Activated naive CD4-positive, alpha-beta T cell treated with Interleukin-2 at 50 U/mL for 16 hours (primary cell): ENCODE measurements around the gene RFX3.
"Not testable (repeated sequence)": the region's sequence is repeated elsewhere in the genome, so short reads cannot be mapped to it uniquely, and the experiment has no call there.

Source experiments
- DNase-seq: peaks from one replicate; pipeline ENCODE4 v3.0.0-alpha.2; 2020

The RFX3 gene

DNA sequence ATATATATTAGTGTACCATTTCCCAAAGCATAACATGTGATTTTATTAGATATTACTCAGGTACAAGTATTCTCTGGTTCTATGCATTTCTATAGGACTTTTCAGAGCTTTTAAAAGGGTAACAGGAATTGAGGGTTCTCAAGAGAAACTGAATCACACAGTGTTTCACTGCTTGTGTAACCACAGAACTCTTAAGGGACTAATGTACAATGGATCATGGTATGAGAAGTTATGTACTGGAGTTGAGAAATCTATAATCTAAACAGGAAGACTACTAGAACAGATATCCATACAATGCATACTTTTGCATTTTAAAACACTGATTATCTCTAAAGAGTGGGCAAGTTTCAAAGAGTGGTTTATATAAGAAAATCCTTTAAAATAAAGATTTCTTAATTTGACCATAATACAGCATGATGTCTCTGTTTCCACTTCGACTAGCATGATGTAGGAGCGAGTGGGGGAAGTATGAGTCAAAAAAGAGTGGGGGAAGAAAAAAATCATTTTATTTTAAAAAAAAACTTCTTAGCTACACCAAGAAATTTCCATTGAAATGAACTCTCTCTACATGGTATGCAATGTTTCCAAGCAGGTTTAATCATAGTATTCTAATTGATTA, 183.5 kb downstream of the RFX3 start:
- DNase-seq: no peak

DNA sequence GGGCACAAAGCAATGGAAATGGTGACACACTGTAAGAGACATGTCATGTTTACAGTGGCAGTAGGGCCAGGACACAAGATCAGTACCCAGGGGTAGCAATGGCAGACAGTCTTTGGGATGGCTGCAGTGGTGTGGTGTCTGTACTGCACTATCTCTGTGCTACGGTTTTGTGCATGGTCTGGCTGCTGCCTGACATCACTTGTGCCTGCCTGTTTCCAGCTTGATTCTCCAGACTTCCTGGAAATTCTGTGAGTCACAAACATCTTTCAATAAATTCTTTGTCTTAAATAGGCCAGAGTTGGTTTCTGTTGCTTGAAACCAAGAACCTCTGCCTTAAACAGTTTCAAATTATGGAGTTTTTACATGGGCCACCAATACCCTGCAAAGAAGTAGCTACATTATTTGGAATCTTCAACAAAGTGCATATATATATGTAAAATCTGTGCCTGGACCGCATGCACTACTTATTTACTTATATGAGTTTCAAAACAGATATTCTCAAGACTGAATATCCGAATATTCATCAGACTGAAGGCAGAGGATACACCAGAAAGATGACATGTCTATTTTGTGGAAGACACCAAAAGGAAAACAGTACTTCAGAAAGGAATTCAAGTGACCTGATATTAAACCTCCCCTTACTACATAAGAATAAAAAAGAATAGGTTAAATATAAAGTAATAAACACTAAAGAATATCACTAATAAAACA, 188.1 kb downstream of the RFX3 start:
- no peak for DNase-seq

DNA sequence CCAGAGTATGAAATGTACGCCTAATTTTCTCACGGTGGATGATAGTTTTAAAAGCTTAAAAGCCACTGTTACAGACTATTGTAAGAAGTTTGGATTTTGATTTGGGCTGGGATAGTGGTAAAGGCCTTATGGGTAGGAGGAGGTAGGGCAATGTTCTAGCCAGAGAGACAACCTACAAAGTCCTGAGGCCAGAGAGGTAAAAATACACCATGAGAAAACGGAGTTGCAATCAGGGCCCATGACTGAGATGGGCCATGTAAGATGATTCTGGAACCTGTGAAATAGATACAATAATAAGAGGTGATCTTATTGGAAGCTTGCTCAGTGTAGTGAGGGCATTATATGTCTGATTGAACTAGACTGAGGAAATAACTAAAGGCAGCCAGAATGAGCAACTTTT, 188.8 kb downstream of the RFX3 start:
- no peak for DNase-seq

DNA sequence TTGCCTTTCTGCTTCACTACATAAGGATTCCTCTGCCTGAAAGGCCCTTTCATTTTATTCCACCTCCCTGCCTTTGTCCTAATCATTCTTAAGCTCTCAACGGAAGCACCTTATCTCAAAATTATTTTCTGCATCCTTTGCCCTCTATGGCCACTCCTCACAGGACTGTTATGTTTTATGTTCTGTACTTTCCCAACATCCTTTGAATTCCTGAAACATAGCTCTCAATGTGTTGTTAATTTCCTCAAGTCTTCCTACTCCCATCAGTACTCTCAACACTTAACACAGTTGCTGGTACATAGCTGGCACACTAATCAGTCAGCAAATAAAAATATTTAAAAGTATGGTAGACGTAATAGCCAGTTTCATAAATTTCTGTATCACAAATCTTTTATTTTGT, 193.0 kb downstream of the RFX3 start:
- DNase-seq: no peak

DNA sequence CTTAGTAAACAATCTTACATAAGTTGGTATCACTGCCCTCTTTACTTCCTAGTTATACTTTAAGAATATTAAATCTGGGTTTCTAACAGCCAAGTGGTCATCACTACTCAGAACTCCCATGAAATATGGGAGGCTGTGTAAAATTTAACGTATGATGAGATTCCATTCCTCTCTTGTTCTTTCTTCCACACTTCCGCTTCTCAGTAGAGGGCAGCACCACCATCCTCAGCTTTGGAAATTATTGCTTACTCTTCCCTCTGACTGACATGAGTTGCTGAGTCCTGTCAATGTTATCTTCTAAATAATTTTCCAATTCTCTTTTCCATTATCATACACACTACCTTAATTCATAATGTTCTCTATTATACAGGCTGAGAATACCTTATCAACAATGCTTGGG, 194.0 kb downstream of the RFX3 start:
- no peak for DNase-seq

DNA sequence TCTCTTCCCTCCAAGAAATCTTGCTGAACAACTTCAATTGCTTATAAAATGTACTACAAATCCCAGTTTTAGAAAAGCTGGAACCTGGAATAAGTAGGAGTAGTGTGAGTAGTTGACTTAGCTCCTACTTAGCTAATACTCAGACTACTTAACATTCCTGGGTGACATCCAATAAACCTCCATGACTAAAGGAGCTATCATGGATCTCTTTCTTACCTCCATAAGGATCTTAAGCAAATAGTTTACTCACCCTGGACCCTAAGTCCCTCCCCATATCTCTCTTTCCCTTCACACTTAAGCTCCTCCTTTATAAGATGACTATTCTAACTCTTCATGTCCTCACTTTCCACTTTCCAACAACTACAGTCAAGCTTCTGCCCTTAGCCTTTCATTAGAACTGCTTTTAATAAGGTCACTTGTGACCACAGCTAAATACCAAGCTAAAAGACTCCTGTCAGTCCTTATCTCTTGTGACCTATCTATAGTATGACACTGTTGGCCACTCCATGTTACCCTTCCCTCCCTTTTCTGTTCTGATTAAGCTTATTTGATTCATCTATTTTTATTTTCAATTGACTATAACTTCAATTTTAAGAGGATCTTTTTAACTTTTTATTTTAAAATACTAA, 194.9 kb downstream of the RFX3 start:
- no peak for DNase-seq

DNA sequence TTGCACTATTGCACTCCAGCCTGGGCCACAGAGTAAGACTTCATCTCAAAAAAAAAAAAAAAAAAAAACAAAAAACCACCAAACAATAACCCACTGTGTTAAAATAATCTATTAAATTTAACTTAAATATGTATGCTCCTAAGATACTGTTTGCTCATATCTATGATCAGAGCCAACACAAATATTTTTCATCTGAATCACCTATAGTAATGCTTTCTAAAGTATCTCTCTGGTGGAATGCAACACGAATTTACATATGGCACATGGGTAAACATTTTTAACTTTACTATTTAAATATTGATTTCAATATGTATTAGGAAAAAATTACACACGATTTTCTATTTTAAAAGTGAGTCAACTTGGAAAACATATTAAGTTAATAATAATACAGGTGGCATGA, 196.4 kb downstream of the RFX3 start:
- DNase-seq: no peak

DNA sequence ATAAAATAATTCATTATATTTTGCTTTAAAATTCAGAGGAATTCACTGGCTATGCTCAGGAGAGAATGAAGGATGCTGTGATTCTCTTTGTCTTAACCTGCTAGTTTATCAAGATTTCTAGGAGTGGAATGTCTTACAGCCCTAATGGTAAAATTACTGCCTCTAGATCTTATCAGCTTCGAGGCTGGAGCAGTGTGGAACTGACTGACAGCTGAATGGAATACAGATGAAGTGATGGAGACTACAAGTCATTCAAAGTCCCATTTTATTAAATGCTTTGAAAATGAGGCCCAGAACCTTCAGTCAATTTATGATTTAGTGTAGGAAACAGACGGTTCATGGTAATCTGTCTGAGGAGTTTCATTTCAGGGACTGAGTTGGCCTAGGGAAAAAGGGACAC, 202.1 kb downstream of the RFX3 start:
- no peak for DNase-seq

DNA sequence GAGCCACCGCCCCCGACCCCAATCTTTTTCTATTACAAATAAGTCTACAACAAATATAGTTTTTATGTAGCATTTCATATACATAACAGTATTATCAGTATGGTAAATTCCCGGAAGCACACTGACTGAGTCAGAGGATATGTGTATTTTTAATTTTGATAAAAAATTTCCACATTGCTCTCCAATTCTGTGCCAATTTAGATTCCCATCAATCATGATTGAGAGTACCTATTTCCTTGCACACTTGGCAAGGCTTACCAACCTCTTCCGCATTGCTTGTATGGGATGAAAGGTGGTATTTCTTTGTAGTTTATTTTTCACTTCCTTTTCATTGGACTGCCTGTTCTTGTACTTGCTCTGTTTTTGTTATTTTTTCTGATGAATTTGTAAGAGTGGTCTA, 204.6 kb downstream of the RFX3 start:
- no peak for DNase-seq

DNA sequence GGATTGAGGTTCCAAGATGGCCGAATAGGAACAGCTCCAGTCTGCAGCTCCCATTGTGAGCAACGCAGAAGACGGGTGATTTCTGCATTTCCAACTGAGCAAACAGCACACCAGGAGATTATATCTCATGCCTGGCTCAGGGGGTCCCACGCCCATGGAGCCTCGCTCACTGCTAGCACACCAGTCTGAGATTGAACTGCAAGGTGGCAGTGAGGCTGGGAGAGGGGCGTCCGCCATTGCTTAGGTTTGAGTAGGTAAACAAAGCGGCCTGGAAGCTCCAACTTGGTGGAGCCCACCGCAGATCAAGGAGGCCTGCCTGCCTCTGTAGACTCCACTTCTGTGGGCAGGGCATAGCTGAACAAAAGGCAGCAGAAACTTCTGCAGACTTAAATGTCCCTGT, 213.2 kb downstream of the RFX3 start:
- not testable (repeated sequence) for DNase-seq

DNA sequence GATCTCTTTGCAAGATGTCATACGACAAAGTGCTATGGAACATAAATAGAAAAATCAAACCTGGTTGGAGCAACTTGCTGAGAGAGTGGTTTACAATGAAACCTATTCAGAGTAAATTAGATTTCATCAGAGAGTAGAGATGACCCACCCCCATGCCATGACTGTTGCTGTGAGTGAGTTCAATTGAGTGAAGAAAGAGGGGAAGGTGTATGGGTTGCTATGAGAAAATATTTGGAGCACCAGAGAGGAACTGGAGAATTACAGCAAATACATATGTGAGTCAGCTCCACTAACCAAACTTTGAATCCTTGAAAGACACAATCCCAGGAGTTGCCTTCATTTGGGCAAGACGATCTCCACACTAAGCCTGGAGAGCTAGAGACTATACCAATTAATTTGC, 217.2 kb downstream of the RFX3 start:
- DNase-seq: no peak

DNA sequence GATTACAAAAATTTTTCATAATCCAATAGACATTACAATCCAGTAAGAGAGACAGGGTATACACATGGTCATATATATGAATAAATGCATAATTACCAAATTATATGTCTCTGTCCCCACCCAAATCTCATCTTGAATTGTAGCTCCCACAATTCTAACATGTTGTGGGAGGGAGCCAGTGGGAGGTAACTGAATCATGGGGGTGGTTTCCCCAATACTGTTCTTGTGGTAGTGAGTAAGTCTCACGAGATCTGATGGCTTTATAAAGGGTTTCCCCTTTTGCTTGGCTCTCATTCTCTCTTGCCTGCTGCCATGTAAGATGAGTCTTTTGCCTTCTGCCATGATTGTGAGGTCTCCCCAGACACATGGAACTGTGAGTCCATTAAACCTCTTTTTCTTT, 221.4 kb downstream of the RFX3 start:
- peak; percentile 17 for DNase-seq

DNA sequence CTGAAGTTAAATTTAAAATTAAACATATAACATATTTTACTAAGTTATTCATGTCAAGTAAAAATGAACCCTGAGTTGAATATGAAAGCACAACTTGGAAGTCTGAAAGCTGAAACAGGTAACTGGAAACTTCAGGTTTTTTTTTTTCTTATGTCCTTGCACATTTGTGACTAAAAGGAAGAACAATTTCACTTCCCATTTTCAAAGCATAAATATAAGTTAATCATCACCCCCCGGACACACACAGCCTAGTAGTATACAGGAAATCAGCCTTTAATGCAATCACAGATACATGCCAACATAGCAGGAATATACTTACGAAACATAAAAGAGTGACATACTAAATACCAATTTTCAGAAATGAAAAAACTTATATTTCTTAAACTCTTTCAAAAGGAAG, 225.9 kb downstream of the RFX3 start:
- no peak for DNase-seq

DNA sequence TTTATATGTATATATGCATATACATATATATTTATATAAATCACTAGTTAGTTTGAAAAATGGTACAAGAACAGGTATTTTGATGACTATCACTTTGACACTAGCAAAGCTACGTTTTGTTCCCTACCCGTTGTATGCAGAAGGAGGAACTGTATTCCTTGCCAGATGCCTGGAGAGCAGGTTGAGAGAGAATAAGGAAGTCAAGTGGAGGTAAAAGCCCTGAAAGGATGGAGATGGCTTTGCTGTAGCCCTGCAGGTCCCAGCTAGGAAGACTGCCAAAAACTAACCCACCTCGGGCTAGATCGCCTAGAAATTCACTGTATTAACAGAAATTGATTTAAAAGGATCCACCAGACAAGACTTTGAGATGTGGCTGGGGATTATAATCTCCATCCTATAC, 229.3 kb downstream of the RFX3 start:
- no peak for DNase-seq

DNA sequence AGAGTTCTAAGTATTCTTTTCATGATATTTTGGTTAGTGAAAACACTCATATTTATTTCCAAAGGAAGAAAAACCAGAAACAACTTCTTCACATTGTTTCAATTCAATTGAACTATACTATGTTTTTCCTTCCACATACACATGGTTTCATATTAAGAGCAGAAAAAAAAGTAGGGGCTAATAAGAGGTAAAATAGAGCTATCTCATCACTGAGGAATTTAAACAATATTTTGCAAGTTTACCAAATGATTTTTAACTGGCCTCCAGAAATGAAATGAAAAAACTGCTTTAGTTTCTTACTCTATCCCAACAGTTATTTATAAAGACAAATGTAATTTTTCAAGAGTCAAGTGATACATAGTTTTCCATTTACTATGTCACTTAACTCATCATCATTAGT, 233.5 kb downstream of the RFX3 start:
- no peak for DNase-seq

DNA sequence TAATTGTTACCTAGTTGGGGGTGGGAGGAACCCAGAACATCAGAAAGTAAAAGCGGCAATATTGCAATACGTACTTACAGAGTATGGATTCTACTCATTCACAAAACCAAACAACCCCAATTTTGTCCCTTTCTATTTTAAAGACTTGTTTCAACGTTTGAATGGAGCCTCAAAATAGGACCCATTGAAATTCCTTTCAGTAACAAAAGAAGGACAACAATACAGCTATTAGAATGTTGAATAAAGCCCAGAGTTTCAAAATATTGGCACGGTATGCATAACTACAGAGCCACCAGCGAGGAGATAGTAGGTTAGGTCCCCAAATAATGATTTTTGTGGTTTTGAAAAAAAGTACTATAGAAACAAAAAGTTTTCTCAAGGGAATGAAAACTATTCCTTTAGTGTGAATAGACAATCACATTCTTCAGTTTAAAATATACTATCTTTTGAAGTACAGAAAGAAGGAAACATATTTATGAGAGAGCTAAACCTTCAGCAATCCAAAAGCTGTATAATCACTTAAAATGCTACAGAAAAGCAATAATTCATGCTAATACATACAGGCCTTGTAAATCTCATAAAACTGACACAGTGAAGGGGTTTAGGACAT, 235.5 kb downstream of the RFX3 start:
- DNase-seq: no peak

DNA sequence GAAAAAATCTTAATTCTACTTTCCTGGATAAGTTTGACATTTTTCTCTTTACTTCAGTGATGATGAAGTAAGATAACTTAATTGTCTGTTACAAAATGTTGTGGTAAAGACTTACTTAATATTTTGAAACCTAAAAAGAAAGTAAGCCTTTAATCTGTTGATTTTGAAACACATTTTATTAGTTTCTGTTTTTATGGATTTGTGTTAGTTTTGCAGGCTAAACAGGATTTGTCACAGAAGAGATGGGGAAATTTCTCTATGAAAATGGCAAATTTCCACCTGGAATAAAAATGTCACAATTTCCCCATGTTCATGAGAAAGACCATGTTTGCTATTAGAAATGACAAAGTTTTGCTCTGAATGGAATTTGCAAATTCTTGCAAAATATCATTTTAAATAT, 237.1 kb downstream of the RFX3 start:
- no peak for DNase-seq

DNA sequence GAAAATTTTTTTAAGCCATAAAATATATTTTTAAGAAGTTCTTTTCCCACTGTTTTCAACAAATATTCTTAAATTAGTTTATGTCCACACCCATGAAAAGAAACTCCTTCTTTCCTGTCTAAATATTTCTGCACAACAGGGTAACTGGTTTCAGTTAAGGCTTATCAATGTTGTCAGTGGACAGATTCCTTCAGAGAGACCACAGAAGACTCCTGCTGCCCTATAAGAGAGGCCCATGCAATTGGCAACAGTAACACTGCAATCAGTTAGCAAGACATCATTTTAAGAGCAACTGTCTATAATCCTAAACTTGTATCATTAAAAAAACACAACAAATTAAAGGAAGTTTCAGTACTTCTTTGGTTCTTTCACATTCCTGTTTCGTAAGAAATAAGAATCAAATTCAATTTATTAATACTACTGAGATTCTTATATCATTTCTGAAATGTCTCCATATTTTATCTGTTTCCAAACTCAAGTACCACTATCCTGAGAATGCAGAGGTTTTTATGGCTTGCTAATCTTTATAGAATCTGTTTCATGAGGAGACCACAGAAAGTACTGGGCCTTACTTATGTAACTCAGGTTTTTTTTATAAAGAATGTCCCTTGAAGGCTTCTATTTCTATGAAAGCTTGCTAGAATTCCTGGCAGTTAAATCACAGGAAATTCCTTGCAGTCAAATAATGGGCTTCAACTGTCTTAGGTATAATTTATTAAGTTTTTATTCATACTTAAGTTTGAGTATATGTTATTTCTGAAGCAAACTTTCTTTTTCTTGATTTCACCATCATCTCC, 240.2 kb downstream of the RFX3 start:
- no peak for DNase-seq

DNA sequence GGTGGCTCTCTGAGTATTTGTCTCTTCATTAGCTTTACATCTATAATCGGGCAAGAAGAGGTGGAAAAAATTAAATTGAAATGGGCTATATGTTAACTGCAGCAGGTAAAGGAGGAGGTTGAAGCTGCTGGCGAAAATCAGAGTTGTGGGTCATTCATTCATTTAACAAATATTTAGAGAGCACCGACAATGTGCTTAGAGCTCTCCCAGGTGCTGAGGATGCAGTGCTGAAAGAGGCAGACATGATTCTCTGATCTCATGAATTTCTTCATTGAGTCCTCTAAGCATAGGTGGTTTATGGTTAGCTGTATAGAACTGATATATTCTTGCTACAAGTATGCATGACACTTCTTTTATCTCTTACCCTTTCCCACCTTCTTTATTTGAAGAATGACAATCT, 243.4 kb downstream of the RFX3 start:
- DNase-seq: no peak

DNA sequence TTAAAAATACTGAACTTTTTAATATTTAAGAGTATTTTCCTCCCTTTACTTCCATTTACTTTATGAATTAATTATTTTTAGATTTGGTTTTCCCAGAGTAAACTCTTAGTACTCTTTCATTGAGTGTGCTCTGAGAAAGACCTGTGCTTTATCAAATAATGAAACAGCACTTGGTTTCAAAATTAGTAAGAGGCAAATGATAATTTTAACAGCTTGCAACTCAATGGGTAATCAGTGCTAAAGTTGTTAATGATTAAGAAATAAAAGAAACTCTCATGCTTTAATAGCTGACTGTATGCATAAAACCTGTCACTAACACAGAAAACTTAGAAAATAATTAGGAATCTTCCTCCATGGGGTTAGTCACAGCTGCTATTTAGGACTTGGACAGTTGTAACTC, 244.4 kb downstream of the RFX3 start:
- DNase-seq: no peak

DNA sequence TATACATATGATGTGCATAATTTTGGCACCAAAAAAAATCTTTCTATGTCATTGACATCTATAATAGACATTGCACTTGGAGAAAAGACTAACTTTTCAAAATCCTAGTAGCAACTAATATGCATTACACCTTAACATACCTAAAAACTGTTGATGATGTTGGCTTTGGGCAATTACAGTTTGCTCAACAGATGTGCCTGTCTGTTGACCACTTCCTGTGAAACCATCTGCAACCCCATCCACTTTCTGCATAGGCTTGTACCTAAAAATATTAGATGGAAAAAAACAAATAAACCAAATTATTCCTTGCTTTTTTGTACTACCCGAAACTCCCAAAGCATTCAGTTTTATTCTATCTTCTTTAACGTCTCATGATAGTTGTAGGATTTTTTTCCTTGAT, 248.6 kb downstream of the RFX3 start:
- no peak for DNase-seq

DNA sequence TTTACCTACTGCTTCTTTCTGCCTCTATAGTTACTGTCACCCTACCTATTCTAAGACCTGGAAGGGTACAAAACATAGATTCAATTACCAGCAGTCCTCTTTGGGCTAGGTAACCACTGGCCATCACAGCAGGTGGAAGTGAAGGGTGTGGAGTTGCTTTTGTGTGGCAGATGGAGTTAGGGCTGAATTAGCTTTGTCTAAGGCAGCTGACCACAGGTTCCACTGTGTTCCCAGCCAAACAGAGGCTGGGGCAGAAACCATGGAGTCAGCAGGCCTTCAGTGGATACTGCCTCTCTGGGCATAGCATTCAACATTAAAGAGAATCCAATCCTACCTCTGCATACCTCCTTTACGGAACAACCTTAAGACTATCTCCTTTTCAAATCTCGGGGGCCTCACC, 254.2 kb downstream of the RFX3 start:
- DNase-seq: no peak

DNA sequence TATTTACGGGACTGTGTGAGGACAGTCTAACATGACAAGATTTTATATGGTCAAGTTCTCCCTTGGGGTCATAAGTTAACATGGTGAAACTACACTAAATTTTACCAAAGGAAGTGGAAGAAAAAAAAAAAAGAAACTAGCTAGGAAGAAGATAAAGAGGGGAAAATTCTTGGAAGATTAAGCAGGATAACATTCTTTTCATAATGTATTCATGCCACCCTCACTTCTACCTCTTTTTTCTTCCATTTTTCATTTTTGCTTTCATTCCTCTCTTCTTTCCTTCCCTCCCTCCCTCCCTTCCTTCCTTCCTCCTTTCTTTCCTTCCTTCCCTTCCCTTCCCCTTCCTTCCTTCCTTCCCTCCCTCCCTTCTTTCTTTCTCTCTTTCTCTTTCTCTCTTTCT, 254.6 kb downstream of the RFX3 start:
- no peak for DNase-seq
